ENCODE data around the gene CDH4. TPM values are rescaled to one million over a fixed set of nuclear protein-coding genes. Genes with fewer than 3 reads are reported as not detected.

The CDH4 gene
- total RNA-seq, 1 donor from 2014 or later = 0.06 TPM

GRCh38 chr20:61556673-61557072 is 304.6 kb downstream of the CDH4 start:
- Histone ChIP-seq H3K27me3 (ENCODE audit: low read depth) (no peaks in the 10 kb centered on the region), H3K9me3 (no peaks in the 10 kb centered on the region), H3K4me1 (no peaks in the 10 kb centered on the region), H3K27ac (no peak overlapping the region), H3K4me3 (no peak overlapping the region), H3K36me3 (no peaks in the 10 kb centered on the region)
- DNase-seq (no peak), ATAC-seq (no peak)
- no peak for TF ChIP-seq CTCF (IDR thresholded peaks at IDR 0.05)
- intact Hi-C loops (cut with DNase I) = no loop called here

- intact Hi-C loops (cut with DNase I) = no loop called here
- Histone ChIP-seq H3K36me3 (no peaks in the 10 kb centered on the region), H3K9me3 (no peaks in the 10 kb centered on the region), H3K4me3 (no peak overlapping the region), H3K4me1 (no peaks in the 10 kb centered on the region), H3K27me3 (ENCODE audit: low read depth) (no peaks in the 10 kb centered on the region), H3K27ac (no peak overlapping the region)
- TF ChIP-seq CTCF (IDR thresholded peaks at IDR 0.05) = no peak
- no peak for ATAC-seq
- DNase-seq = no peak
Measured at GRCh38 chr20:61557621-61558020, 305.6 kb downstream of the CDH4 start.

- H3K4me1 ChIP-seq = no peaks in the 10 kb centered on the region
- no peak for TF ChIP-seq CTCF (IDR thresholded peaks at IDR 0.05)
- DNase-seq (no peak), ATAC-seq (no peak)
- intact Hi-C loops (cut with DNase I) = no loop called here
- no peak overlapping the region for H3K27ac ChIP-seq
- no peaks in the 10 kb centered on the region for H3K36me3 ChIP-seq
- H3K9me3 ChIP-seq = no peaks in the 10 kb centered on the region
- no peaks in the 10 kb centered on the region for H3K27me3 ChIP-seq (ENCODE audit: low read depth)
- H3K4me3 ChIP-seq = no peak overlapping the region
Measured at GRCh38 chr20:61558726-61559125, 306.7 kb downstream of the CDH4 start.

- Histone ChIP-seq H3K27ac (no peak overlapping the region), H3K36me3 (no peaks in the 10 kb centered on the region), H3K4me1 (no peaks in the 10 kb centered on the region), H3K4me3 (no peak overlapping the region), H3K27me3 (ENCODE audit: low read depth) (no peaks in the 10 kb centered on the region), H3K9me3 (no peaks in the 10 kb centered on the region)
- no peak for TF ChIP-seq CTCF (IDR thresholded peaks at IDR 0.05)
- no peak for ATAC-seq
- intact Hi-C loops (cut with DNase I) = no loop called here
- no peak for DNase-seq
Measured at GRCh38 chr20:61559706-61560315, 307.8 kb downstream of the CDH4 start.

- intact Hi-C loops (cut with DNase I) = no loop called here
- DNase-seq (peak; percentile 56), ATAC-seq (peak in 1 of 2 donors; percentile 46)
- H3K9me3 ChIP-seq = no peaks in the 10 kb centered on the region
- no peak overlapping the region for H3K4me3 ChIP-seq
- no peaks in the 10 kb centered on the region for H3K4me1 ChIP-seq
- TF ChIP-seq CTCF (IDR thresholded peaks at IDR 0.05) = no peak
- no peaks in the 10 kb centered on the region for H3K36me3 ChIP-seq
- no peaks in the 10 kb centered on the region for H3K27me3 ChIP-seq (ENCODE audit: low read depth)
- no peak overlapping the region for H3K27ac ChIP-seq
Measured at GRCh38 chr20:61560361-61560853, 308.3 kb downstream of the CDH4 start.
